WTC11 (cell line): Measurements from ENCODE around the gene ELN.
"Not testable (repeated sequence)": the region's sequence is repeated elsewhere in the genome, so short reads cannot be mapped to it uniquely, and the experiment has no call there.

Experiments
- CREM ChIP-seq: sonication (generic); formaldehyde crosslinking; IDR thresholded peaks from 2 replicates; pipeline ENCODE4 v1.8.1; 2022; ENCODE audit warnings: mild to moderate bottlenecking, missing genetic modification reagents, moderate library complexity
- CTCF ChIP-seq: fragments of 200-600 bp; IDR thresholded peaks from 2 replicates; pipeline ENCODE4 v1.8.0; 2022; ENCODE audit warnings: antibody characterized with exemption

- not testable (repeated sequence) for TF ChIP-seq CTCF; CREM (CRISPR knock-in tag)
Measured at GRCh38 chr7:74046581-74046980, 18.6 kb downstream of the ELN start.
